Neural crest cell (in vitro differentiated cells): ENCODE results near the gene IRAK1BP1. TPM values are rescaled to one million over a fixed set of nuclear protein-coding genes. Genes with fewer than 3 reads are reported as not detected.
"Not testable (repeated sequence)": the region's sequence is repeated elsewhere in the genome, so short reads cannot be mapped to it uniquely, and the experiment has no call there.

Experiments used
- DNase-seq: peaks from one replicate; pipeline ENCODE4 v3.0.0; 2021; ENCODE audit warnings: low read depth, mixed read lengths, low spot score
- H3K27ac Mint-ChIP-seq: one replicate; pipeline ENCODE4 v1.8.0; 2021; ENCODE audit warnings: mild to moderate bottlenecking, mixed read lengths; ENCODE audit not compliant: unreplicated experiment
- H3K27me3 Mint-ChIP-seq: 2 replicates; pipeline ENCODE4 v1.8.0; 2021; ENCODE audit warnings: low read depth, mild to moderate bottlenecking, mixed read lengths
- H3K36me3 Mint-ChIP-seq: 2 replicates; pipeline ENCODE4 v1.8.0; 2021; ENCODE audit warnings: low read depth, mild to moderate bottlenecking, mixed read lengths
- H3K4me1 Mint-ChIP-seq: 2 replicates; pipeline ENCODE4 v1.8.0; 2021; ENCODE audit warnings: mixed read lengths
- H3K4me3 Mint-ChIP-seq: one replicate; pipeline ENCODE4 v1.8.0; 2021; ENCODE audit warnings: mild to moderate bottlenecking, mixed read lengths
- H3K9me3 Mint-ChIP-seq: 2 replicates; pipeline ENCODE4 v1.8.0; 2021; ENCODE audit warnings: mixed read lengths
- CTCF ChIP-seq: fragments of 200-600 bp; sonication (generic); conservative IDR thresholded peaks from 2 replicates; pipeline ENCODE4 v1.5.0; 2021; ENCODE audit warnings: antibody characterized with exemption, mild to moderate bottlenecking
- total RNA-seq: library from RNA; stranded (reverse); gene quantifications from 2 replicates; pipeline ENCODE4 v1.2.1, GENCODE V29; 2021

The IRAK1BP1 gene
- total RNA-seq, 1 donor from 2014 or later, result 7.8 TPM

- H3K27me3 Mint-ChIP-seq, result peaks cover 24% of the 10 kb centered on the region
- no peak for TF ChIP-seq CTCF
- H3K4me1 Mint-ChIP-seq, result peaks cover 15% of the 10 kb centered on the region
- peak; percentile 8 for DNase-seq
- no peak overlapping the region for H3K27ac Mint-ChIP-seq
- H3K36me3 Mint-ChIP-seq, result peaks cover 33% of the 10 kb centered on the region
- H3K9me3 Mint-ChIP-seq, result peaks cover 4% of the 10 kb centered on the region
- peak overlapping the region; percentile 65 for H3K4me3 Mint-ChIP-seq
Observed at GRCh38 chr6:78910591-78911171, 43.3 kb downstream of the IRAK1BP1 start.

GRCh38 chr6:78911218-78911940 lies 44.0 kb downstream of the IRAK1BP1 start:
- no peak for TF ChIP-seq CTCF
- no peak for DNase-seq
- Mint-ChIP-seq H3K4me3 (peak overlapping the region; percentile 48), H3K27me3 (peaks cover 24% of the 10 kb centered on the region), H3K9me3 (peaks cover 9% of the 10 kb centered on the region), H3K27ac (no peak overlapping the region), H3K36me3 (peaks cover 39% of the 10 kb centered on the region), H3K4me1 (peaks cover 15% of the 10 kb centered on the region)

DNA sequence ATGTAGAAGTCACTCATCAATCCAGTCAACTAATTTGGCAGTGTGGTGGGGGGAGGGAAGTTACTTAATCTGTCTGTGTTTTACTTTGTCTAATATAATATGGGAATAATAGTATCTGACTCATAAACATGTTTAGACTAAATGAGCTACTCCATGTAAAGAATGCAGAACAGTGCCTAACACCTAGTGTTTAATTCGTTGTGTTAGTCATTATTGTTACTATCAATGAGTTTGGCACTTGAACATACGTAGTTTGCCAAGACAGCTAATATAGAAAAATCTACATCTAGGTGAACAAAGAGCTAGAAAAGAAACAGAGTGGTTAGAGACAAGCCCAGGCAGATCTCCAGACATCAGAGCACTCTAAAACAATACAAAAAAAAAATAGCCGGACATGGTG lies 49.1 kb downstream of the IRAK1BP1 start:
- peaks cover 30% of the 10 kb centered on the region for H3K9me3 Mint-ChIP-seq
- H3K27ac Mint-ChIP-seq, result no peak overlapping the region
- DNase-seq, result no peak
- no peak for TF ChIP-seq CTCF
- peaks cover 4% of the 10 kb centered on the region for H3K27me3 Mint-ChIP-seq
- peaks cover under 1% of the 10 kb centered on the region for H3K4me1 Mint-ChIP-seq
- H3K36me3 Mint-ChIP-seq, result peaks cover 44% of the 10 kb centered on the region
- no peak overlapping the region for H3K4me3 Mint-ChIP-seq

GRCh38 chr6:78917788-78918187 lies 50.4 kb downstream of the IRAK1BP1 start:
- Mint-ChIP-seq H3K27ac (no peak overlapping the region), H3K9me3 (peaks cover 35% of the 10 kb centered on the region), H3K36me3 (peaks cover 46% of the 10 kb centered on the region), H3K27me3 (no peaks in the 10 kb centered on the region), H3K4me1 (no peaks in the 10 kb centered on the region), H3K4me3 (no peak overlapping the region)
- no peak for DNase-seq
- no peak for TF ChIP-seq CTCF

GRCh38 chr6:78921168-78921567 lies 53.8 kb downstream of the IRAK1BP1 start:
- Mint-ChIP-seq H3K36me3 (peaks cover 59% of the 10 kb centered on the region), H3K9me3 (peaks cover 48% of the 10 kb centered on the region)
- not testable (repeated sequence) for DNase-seq, H3K27ac Mint-ChIP-seq, H3K27me3 Mint-ChIP-seq, H3K4me1 Mint-ChIP-seq, H3K4me3 Mint-ChIP-seq

DNA sequence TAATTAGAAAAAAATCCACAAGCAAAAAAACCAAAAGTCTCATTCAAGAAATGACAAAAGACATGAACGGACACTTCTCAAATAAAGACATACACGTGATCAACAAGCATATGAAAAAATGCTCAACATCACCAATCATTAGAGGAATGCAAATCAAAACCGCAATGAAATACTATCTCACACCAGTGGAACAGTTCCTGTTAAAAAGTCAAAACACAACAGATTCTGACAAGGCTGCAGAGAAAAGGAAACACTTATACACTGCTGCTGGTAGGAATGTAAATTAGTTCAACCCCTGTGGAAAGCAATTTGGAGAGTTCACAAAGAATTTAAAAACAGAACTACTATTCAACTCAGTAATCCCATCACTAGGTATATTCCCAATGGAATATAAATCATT lies 58.0 kb downstream of the IRAK1BP1 start:
- Mint-ChIP-seq H3K4me1 (no peaks in the 10 kb centered on the region), H3K27me3 (no peaks in the 10 kb centered on the region), H3K36me3 (peaks cover 59% of the 10 kb centered on the region), H3K27ac (no peak overlapping the region), H3K9me3 (peaks cover 54% of the 10 kb centered on the region), H3K4me3 (no peak overlapping the region)
- TF ChIP-seq CTCF, result no peak
- DNase-seq, result no peak
